ENCODE data around the gene GUCA1A. TPM values are rescaled to one million over a fixed set of nuclear protein-coding genes. Genes with fewer than 3 reads are reported as not detected.

The GUCA1A gene
- total RNA-seq, 2 experiments from 2014 or later: not detected

- Histone ChIP-seq H3K27ac (ENCODE audit: low read depth, low read length, poor library complexity, severe bottlenecking) (no peak overlapping the region), H3K9me2 (ENCODE audit: insufficient read depth, low read length) (no peaks in the 10 kb centered on the region), H4K20me1 (ENCODE audit: insufficient read depth, low read length) (no peaks in the 10 kb centered on the region), H2AFZ (ENCODE audit: low read length) (no peak overlapping the region), H3K4me3 (ENCODE audit: low read depth, low read length, poor library complexity, severe bottlenecking) (no peak overlapping the region), H3K36me3 (ENCODE audit: insufficient read depth, low read length) (no peaks in the 10 kb centered on the region), H3K9me3 (ENCODE audit: low read length) (no peaks in the 10 kb centered on the region), H3K79me2 (ENCODE audit: insufficient read depth, low read depth, low read length) (no peaks in the 10 kb centered on the region), H3K4me1 (ENCODE audit: insufficient read depth, low read length, poor library complexity, severe bottlenecking) (peaks cover 12% of the 10 kb centered on the region), H3K4me2 (ENCODE audit: low read length) (no peak overlapping the region)
- DNase-seq (ENCODE audit: low spot score): no peak
- ChIA-PET POLR2A (interaction anchor here (0.7 kb wide), 1 partner anchor 920 kb away, joined by 3 read pairs; no protein-coding TSS in a partner anchor), CTCF (ENCODE audit: unreplicated experiment) (no interaction called here)
- no TSS peak for BruUV-seq (replicated peaks)
- no peak for TF ChIP-seq CTCF (conservative IDR thresholded peaks at IDR 0.05; ENCODE audit: low read length)
- no peak for TF ChIP-seq EZH2phosphoT487 (IDR thresholded peaks at IDR 0.05; ENCODE audit: borderline replicate concordance, low read depth, low read length)
- intact Hi-C loops (cut with micrococcal nuclease; ENCODE audit: unreplicated experiment): no loop called here
Measured at GRCh38 chr6:42138630-42139619, 34.2 kb upstream of the GUCA1A start.

GRCh38 chr6:42140032-42140431 is 33.1 kb upstream of the GUCA1A start:
- Histone ChIP-seq H3K27ac (ENCODE audit: low read depth, low read length, poor library complexity, severe bottlenecking) (no peak overlapping the region), H3K4me1 (ENCODE audit: insufficient read depth, low read length, poor library complexity, severe bottlenecking) (peaks cover 12% of the 10 kb centered on the region), H3K4me3 (ENCODE audit: low read depth, low read length, poor library complexity, severe bottlenecking) (no peak overlapping the region), H3K36me3 (ENCODE audit: insufficient read depth, low read length) (no peaks in the 10 kb centered on the region), H3K9me3 (ENCODE audit: low read length) (no peaks in the 10 kb centered on the region), H3K4me2 (ENCODE audit: low read length) (no peak overlapping the region), H3K79me2 (ENCODE audit: insufficient read depth, low read depth, low read length) (no peaks in the 10 kb centered on the region), H2AFZ (ENCODE audit: low read length) (no peak overlapping the region), H4K20me1 (ENCODE audit: insufficient read depth, low read length) (no peaks in the 10 kb centered on the region), H3K9me2 (ENCODE audit: insufficient read depth, low read length) (no peaks in the 10 kb centered on the region)
- ChIA-PET POLR2A (no interaction called here), CTCF (ENCODE audit: unreplicated experiment) (no interaction called here)
- TF ChIP-seq CTCF (conservative IDR thresholded peaks at IDR 0.05; ENCODE audit: low read length) (no peak), EZH2phosphoT487 (IDR thresholded peaks at IDR 0.05; ENCODE audit: borderline replicate concordance, low read depth, low read length) (no peak)
- no peak for DNase-seq (ENCODE audit: low spot score)
- intact Hi-C loops (cut with micrococcal nuclease; ENCODE audit: unreplicated experiment): loop anchor here (1.0 kb wide), 1 partner anchor 23 kb away; no protein-coding TSS in a partner anchor
- BruUV-seq (replicated peaks): no TSS peak
